ENCODE data around the gene TLCD3B.
"Not testable (repeated sequence)": the region's sequence is repeated elsewhere in the genome, so short reads cannot be mapped to it uniquely, and the experiment has no call there.

The TLCD3B gene

GRCh38 chr16:30027588-30028437, 3.3 kb downstream of the TLCD3B start:
- no peak for DNase-seq

DNA sequence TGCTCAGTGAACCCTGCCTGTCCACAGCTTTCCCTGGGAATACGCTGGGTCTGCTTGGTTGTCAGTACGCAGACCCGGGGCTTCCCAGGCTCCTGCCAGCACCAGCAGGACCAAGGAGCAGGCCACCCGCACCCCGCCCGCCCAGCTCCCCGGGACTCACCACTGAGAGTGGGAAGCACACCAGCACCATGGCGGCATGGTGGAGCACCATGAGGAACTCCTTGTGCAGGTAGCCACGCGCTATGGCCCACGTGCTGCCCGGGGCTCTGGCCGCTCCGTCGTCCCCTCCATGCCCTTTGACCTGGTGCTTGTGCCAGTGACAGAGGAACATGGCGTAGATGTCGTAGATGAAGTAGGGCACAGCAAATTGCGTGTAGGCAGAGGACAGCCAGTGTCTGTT, 4.6 kb downstream of the TLCD3B start:
- no peak for DNase-seq

- no peak for DNase-seq
Measured at GRCh38 chr16:30025574-30025973, 5.5 kb downstream of the TLCD3B start.

DNA sequence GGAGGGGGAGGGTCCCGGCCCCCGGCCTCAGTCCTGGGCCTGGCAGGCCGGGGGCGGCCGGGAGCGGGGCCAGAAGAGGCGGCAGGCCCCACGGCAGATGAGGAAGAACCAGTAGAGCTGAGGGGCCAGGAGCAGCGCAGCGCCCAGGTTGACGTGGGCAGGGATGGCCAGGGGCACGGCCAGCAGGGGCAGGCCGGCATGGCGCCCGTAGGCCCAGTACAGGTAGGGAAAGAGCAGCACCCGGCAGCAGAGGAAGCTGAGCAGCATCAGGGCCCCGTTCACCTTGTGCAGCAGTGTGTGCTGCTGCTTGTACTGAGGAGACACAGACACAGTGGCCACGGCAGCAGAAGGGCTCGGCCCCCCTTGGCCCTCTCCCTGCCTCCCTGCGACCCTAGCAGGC, 5.9 kb downstream of the TLCD3B start:
- DNase-seq: no peak

- DNase-seq: no peak
Measured at GRCh38 chr16:30024451-30024850, 6.6 kb downstream of the TLCD3B start.

DNA sequence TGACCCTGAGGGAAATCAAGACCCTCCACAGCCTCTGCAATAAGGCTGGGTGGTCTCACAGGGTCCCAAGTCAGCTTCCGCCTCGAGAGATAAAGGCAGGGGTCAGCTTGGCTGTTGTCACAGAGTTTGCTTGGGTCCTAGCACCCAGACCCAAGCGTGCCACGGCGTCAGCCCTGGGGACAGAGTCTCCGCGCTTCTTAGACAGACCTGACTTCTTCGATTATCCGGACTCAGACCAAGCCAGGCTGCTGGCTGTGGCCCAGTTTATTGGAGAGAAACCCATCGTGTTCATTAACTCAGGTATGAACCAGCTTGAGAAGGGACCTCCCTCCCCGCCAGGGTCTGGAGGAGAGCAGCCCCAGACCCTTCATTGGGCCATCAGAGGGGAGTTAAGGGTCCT, 7.5 kb downstream of the TLCD3B start:
- no peak for DNase-seq

GRCh38 chr16:30022887-30023286, 8.2 kb downstream of the TLCD3B start, which contains the start of gene C16orf92:
Gene C16orf92, plus strand, starts transcription at chr16:30023198. Its CDS starts 143 bp downstream, at chr16:30023341.
- no peak for DNase-seq

GRCh38 chr16:30018731-30019158, 12.3 kb downstream of the TLCD3B start:
- DNase-seq: peak in 7 of 58 donors; percentile 8 to 63 (median 20)

DNA sequence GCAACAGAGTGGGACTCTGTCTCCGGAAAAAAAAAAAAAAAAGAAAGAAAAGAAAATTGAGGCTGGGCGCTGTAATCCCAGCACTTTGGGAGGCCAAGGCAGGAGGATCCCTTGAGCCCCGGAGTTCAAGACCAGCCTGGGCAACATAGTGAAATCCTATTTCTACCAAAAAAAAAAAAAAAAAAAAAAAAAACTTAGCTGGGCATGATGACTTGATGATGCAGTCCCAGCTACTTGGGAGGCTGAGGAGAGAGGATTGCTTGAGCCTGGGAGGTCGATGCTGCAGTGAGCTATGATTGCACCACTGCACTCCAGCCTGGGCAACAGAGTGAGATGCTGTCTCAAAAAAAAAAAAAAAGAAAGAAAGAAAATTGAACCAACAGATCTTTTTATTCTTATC, 13.1 kb downstream of the TLCD3B start:
- not testable (repeated sequence) for DNase-seq

GRCh38 chr16:30017277-30017656, 13.8 kb downstream of the TLCD3B start:
- no peak for DNase-seq

DNA sequence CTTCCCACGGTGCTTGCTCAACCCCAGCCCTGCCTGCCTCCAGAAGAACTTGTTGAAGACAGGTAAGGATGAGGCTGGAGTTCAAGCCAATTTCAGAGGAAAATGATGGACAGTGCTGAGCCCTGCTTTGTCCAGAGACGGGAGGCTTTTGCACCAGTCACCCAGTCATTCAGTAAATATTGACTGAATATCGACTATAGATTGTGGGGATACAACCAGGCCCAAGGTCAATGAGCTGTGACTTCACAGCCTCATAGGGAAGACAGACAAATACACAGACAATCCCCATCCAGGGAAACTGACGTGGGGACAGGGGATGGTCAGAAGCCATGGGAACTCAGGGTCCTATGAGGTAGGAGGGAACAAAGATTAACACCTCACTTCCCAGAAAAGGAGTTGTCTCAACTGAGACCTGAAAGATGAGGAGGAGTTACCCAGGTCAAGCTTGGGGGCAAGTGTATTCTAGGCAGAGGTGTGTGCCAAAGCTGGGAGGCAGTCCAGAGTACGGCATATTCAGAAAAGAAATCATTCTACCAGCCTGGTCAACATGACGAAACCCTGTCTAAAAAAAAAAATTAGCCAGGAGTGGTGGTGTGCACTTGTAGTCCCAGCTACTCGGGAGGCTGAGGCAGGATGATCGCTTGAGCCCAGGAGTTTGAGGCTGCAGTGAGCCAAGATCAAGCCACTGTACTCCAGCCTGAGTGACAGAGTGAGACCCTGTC, 14.4 kb downstream of the TLCD3B start:
- no peak for DNase-seq

DNA sequence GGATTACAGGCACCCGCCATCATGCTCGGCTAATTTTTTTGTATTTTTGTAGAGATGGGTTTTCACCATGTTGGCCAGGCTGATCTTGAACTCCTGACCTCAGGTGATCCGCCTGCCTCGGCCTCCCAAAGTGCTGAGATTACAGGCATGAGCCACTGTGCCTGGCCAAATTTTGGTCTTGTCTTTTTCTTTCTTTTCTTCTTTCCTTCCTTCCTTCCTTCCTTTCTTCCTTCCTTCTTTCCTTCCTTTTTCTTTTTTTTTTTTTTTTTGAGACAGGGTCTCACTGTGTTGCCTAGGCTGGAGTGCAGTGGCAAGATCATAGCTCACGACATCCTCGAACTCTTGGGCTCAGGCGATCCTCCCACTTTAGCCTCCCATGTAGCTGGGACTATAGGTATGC, 15.6 kb downstream of the TLCD3B start:
- not testable (repeated sequence) for DNase-seq

GRCh38 chr16:30012598-30012997, 18.5 kb downstream of the TLCD3B start:
- not testable (repeated sequence) for DNase-seq

DNA sequence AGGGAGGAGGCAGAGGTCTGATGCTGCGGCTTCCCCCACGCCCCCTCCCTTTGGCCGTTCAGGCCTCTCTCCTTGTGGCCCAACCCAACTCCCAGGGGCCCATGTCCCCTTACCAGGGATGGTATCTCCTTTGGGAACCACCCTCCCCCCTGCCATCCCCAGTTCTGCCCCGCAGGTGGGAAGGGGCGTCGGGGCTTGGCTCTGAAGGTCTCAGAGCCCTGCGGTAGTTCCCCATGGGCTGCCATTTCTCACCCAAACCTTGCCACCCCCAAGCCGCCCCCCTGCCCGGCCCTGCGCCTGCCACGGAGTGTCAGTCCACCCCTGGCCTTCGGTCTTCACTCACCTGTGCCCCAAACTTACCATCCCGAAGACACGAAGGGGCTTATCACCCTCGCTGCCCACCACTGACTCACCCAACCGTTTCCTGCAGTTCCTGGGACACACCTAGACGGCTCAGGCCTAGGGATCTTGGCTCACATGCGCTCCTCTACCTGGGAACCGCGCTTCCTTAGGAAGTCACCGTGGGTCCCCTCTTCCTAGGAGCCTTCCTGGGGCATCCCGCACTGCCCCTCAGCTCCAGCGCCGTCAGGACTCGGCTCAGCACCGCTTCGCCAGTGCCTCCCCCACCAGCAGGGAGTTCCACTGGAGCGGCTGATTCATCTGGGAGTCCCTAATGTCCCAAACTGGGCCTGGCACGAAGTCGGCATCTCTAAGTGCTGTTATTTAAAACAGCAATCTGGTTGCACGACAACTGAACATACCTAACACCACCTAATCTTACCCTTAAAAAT, 19.2 kb downstream of the TLCD3B start:
- DNase-seq: peak in 1 of 58 donors; percentile 12

DNA sequence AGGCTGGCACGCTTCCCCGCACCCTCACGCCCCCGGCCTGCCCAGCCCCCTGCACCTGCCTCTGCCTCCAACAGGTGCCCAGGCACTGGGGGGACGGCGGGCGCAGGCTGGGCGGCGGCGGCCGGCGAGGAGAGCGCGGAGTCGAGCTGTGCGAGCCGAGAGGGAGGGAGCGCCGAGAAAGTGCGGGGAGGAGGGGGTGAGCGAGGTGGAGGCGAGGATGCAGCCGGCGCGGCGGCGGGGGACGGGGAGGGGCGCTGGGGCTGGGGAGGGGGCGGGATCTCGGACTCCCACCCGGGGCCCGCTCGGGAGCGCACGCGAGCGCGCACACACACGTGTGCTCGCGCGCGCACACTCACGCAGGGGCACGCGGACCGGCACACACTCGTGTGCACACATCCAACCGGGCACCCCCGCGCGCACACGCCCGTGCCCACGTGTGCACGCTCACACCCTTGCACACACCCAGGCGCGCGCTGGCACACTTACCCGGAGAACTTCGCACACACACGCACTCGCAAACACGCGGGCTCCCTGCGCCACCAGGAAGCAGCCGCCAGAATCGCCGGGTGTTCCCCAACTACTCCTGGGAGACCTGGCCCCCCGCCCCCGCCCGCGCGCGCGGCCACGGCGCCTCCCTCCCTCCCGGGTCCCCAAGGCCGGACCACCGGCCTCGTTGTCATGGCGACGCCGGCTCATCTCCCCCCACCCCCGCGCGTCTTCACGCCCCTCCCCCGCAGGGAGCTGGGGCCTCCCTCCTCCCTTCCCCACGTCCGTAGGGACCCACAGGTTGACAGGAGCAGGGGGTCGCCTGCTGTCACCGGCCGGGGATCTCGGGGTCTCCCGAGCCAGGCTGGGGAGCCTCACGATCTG, 20.0 kb downstream of the TLCD3B start, which contains the start of gene DOC2A:
TSS of gene DOC2A (minus strand) at position 184 of the 870 bp plus-strand sequence. CDS start 805 bp downstream, outside the sequence.
- DNase-seq: peak in 15 of 58 donors; percentile 14 to 54 (median 33)

DNA sequence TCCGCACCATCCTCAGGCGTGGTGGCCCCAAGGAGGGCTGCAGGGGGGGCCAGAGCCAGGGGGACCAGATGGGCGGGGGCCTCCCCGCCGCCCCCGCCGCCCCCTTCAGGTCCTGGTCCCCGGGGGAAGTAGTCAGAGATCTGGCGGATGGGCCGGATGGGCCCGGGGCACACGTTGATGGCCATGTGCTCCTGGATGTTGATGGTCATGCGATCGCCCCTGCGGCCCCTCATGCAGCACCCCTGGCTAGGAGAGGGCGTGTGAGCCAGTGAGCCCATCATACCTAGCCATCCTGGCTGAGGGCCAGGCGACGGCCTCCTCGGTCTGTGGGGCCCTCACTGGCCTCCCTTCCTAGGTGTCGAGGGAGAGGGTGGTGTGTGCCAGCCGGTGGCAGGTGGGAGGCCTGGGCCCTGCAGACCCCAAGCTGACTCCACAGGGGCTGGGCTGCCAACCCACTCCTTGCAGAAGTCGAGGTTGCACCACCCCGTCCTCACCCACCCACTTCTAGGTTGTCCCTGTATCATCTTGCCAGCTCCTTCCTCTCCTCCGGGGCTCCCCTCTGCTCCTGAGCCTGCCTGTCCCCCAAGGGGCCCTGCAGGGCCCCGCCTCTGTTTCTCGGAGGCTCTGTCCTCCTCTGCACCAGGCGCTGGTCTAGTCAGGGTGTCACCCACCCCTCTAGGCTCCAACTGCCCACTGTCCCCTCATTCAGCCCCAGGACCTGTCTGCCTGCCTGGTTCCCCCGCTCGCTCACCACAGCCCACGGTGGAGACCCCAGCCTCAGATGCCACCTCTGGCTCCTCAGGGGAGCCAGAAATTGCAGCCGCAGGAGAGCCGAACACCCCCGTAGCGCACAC, 20.9 kb downstream of the TLCD3B start:
- DNase-seq: peak in 2 of 58 donors; percentile 29 to 44

GRCh38 chr16:30009085-30009862, 21.8 kb downstream of the TLCD3B start:
- peak in 10 of 58 donors; percentile 14 to 51 (median 33) for DNase-seq

- DNase-seq: no peak
Measured at GRCh38 chr16:30007378-30007895, 23.6 kb downstream of the TLCD3B start.
